Measurements from ENCODE around the gene WNT6.

Gene WNT6

DNA sequence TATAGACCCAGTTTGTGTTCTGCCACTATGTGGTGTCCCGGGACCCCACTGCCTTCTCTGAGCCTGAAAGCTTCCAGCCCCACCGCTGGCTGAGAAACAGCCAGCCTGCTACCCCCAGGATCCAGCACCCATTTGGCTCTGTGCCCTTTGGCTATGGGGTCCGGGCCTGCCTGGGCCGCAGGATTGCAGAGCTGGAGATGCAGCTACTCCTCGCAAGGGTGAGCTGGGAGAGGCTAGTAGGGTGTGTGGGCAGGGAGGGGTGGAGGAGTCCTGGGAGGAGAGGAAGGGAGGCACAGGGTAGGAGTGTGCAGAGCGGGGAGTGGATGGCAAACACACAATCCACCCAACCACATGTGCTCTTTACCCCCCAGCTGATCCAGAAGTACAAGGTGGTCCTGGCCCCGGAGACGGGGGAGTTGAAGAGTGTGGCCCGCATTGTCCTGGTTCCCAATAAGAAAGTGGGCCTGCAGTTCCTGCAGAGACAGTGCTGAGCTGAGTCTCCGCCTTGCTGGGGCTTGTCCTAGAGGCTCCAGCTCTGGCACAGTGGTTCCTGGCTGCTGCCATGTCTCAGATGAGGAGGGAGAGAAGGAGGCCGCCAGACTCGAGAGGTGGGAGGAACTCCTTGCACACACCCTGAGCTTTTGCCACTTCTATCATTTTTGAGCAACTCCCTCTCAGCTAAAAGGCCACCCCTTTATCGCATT, 44.9 kb upstream of the WNT6 start:
- DNase-seq (ENCODE audit: low read depth, low spot score) = no peak
- no peak overlapping the region for H3K4me3 ChIP-seq (ENCODE audit: low read depth, low read length)
- in situ Hi-C loops (cut with HindIII; ENCODE audit: low sequenced_read_pairs) = no loop called here
- TF ChIP-seq, protein P1, sequence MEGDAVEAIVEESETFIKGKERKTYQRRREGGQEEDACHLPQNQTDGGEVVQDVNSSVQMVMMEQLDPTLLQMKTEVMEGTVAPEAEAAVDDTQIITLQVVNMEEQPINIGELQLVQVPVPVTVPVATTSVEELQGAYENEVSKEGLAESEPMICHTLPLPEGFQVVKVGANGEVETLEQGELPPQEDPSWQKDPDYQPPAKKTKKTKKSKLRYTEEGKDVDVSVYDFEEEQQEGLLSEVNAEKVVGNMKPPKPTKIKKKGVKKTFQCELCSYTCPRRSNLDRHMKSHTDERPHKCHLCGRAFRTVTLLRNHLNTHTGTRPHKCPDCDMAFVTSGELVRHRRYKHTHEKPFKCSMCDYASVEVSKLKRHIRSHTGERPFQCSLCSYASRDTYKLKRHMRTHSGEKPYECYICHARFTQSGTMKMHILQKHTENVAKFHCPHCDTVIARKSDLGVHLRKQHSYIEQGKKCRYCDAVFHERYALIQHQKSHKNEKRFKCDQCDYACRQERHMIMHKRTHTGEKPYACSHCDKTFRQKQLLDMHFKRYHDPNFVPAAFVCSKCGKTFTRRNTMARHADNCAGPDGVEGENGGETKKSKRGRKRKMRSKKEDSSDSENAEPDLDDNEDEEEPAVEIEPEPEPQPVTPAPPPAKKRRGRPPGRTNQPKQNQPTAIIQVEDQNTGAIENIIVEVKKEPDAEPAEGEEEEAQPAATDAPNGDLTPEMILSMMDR (IDR thresholded peaks at IDR 0.05; ENCODE audit: low read depth, low read length) = no peak

DNA sequence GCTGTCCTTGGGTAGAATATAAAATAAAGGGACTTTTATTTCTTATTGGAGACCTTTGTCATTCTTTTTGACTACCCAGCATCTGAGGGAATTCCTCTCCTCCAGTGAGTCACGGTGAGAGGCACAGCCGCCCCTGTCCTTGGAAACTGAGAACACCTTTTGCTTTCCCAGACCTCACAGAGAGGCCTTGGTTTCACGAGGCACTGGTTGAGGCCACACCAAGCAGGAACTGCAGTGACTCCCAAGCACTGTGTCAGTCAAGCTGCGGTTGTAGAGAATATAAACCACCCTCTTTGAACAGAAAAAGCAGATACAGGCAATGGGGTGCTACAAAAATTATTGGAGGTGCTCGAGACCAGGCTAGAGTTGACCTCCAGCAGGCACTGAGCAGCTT, 44.4 kb upstream of the WNT6 start:
- TF ChIP-seq, protein P1 (IDR thresholded peaks at IDR 0.05; ENCODE audit: low read depth, low read length) = no peak
- no peak overlapping the region for H3K4me3 ChIP-seq (ENCODE audit: low read depth, low read length)
- in situ Hi-C loops (cut with HindIII; ENCODE audit: low sequenced_read_pairs) = no loop called here
- DNase-seq (ENCODE audit: low read depth, low spot score) = no peak

DNA sequence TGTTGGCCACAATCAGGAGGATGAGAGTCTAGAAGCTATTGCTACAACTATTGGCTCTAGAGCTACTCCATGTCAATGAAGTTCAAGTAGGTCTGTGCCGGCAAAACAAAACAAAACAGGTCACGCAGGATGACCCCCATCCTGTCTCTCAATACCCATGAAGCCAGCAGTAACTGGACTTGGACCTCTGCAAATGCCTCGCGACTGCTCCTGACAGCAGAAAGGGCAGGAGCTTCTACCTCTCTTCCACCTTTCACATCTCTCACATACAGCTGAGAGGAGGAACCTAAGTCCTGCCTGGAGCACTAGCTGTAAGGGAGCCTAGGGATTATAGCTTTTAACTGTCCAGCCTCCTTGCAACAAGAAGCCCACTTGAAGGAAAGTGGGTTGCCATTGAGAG, 44.0 kb upstream of the WNT6 start:
- TF ChIP-seq, protein P1 (IDR thresholded peaks at IDR 0.05; ENCODE audit: low read depth, low read length) = no peak
- no peak overlapping the region for H3K4me3 ChIP-seq (ENCODE audit: low read depth, low read length)
- in situ Hi-C loops (cut with HindIII; ENCODE audit: low sequenced_read_pairs) = no loop called here
- no peak for DNase-seq (ENCODE audit: low read depth, low spot score)

DNA sequence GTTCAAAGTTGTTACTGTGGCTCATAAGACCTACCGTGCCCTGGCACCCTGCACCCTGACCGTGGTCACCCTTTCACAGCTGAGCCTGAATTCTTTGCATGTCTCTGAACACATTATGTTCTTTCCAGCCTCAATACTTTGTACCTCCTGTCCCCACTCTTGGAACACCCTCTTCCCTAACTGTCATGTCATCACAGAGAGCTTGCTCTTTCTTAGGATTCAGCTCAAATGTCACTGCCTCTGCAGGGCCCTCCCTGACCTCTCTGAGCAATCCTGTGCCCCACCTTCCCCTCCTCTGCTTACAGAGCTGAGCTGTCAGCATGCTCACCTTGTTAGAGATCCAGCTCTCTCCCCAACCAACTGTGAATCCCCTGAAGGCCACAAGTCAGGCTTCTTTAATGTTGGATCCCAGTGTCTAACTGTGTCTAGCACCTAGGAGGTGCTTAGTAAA, 43.0 kb upstream of the WNT6 start:
- TF ChIP-seq, protein P1 (IDR thresholded peaks at IDR 0.05; ENCODE audit: low read depth, low read length) = no peak
- in situ Hi-C loops (cut with HindIII; ENCODE audit: low sequenced_read_pairs) = no loop called here
- no peak overlapping the region for H3K4me3 ChIP-seq (ENCODE audit: low read depth, low read length)
- no peak for DNase-seq (ENCODE audit: low read depth, low spot score)

DNA sequence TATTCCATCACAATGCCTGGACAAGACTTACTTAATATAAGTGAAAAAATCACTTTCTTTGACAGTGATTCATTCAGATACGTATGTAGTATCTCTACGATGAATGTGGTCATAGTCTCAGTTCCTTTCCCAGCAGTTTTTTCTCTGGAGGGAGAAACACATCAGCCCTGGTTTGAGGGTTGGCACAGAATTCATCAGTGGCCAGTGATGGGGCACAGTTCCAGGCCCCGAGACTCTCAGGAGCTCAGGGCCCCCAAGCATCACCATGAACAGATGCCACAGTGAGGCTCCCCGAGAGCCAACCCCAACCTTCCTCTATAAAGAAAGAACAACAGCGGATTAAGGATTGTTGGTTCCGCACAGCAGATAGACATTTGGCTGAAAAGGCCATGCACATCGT, 40.5 kb upstream of the WNT6 start:
- in situ Hi-C loops (cut with HindIII; ENCODE audit: low sequenced_read_pairs) = no loop called here
- no peak for DNase-seq (ENCODE audit: low read depth, low spot score)
- no peak overlapping the region for H3K4me3 ChIP-seq (ENCODE audit: low read depth, low read length)
- TF ChIP-seq, protein P1 (IDR thresholded peaks at IDR 0.05; ENCODE audit: low read depth, low read length) = no peak

DNA sequence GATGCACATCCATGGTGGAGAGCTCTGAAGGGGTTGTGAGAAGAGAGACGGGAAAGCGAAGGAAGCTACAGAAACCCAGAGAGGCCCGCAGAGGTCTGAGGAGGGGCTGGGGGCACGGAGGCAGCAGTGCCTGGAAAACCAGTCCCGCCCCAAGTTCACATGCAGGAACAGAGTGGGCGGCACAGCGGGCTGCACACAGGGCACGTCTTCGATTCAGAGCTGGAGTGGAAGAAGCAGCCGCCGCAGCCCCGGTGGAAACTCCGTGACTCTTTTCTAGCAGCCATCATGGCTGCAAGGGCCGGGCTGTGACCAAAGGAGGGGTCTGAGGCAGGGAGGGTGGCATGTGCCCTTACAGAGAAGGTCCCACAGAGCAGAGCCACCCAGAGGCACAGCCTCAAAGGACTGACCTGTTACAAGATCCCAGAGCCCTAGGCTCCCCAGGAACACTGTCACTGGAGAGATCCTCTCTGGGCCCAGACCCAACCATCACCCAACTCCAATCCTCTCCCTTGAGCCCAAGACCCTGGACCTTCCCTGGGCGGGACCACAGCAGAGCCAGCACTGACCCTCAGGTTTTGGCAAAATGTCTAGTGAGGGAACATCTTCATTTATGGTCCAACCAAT, 38.7 kb upstream of the WNT6 start:
- in situ Hi-C loops (cut with HindIII; ENCODE audit: low sequenced_read_pairs) = no loop called here
- no peak overlapping the region for H3K4me3 ChIP-seq (ENCODE audit: low read depth, low read length)
- TF ChIP-seq, protein P1 (IDR thresholded peaks at IDR 0.05; ENCODE audit: low read depth, low read length) = no peak
- no peak for DNase-seq (ENCODE audit: low read depth, low spot score)

Measured in astrocyte of the spinal cord (primary cell).